GM19463 (cell line): ENCODE results near the gene AAR2.

Experiments
- ATAC-seq: cut with Tn5 transposase; IDR thresholded peaks from one replicate; pipeline ENCODE4 v1.9.1; 2021; ENCODE audit warnings: mild to moderate bottlenecking, moderate library complexity; ENCODE audit not compliant: unreplicated experiment

Gene AAR2

GRCh38 chr20:36275441-36276189 is 39.3 kb downstream of the AAR2 start:
- ATAC-seq = no peak

GRCh38 chr20:36277546-36277945 is 41.3 kb downstream of the AAR2 start:
- ATAC-seq = no peak

- ATAC-seq = no peak
Measured at GRCh38 chr20:36279362-36279761, 43.1 kb downstream of the AAR2 start.

GRCh38 chr20:36279776-36280175 is 43.5 kb downstream of the AAR2 start:
- ATAC-seq = no peak

- ATAC-seq = no peak
Measured at GRCh38 chr20:36281785-36282380, 45.6 kb downstream of the AAR2 start.

GRCh38 chr20:36284751-36285150 is 48.5 kb downstream of the AAR2 start:
- ATAC-seq = no peak

DNA sequence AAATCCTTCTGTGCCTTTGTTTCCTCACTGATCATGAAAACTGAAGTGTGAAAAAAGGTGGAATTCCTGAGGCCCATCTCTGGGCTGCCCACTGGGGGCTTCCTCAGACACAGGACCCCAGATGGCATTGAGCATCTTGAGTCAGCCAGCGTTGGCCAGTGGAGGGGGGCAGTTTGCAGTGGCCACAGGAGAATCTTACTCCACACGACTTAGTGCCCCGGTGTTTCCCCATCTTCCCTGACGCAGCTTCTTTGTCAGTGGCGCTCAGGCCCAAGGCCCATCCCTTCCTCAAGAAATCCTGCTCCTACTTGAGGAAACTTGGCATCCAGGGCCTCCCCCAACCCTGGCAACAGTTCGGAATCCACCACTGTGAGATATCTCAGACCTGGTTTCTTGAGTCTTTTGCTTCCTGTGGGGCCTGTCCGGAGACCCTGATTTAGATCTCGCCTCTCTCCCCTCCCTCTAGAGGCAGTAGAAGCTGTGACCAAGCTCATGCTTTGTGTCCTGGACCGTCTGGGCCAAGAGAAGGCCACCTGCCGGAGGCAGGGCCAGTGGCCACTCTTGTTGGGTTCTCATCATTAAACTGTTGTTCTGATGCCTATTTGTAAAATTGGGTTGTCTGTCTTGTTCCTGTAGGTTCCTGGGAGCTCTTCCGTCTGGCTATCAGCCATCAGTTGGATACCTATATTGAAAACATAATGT is 49.6 kb downstream of the AAR2 start:
- ATAC-seq = no peak

GRCh38 chr20:36297656-36298055 is 61.4 kb downstream of the AAR2 start:
- no peak for ATAC-seq

GRCh38 chr20:36298061-36298460 is 61.8 kb downstream of the AAR2 start:
- ATAC-seq = no peak

DNA sequence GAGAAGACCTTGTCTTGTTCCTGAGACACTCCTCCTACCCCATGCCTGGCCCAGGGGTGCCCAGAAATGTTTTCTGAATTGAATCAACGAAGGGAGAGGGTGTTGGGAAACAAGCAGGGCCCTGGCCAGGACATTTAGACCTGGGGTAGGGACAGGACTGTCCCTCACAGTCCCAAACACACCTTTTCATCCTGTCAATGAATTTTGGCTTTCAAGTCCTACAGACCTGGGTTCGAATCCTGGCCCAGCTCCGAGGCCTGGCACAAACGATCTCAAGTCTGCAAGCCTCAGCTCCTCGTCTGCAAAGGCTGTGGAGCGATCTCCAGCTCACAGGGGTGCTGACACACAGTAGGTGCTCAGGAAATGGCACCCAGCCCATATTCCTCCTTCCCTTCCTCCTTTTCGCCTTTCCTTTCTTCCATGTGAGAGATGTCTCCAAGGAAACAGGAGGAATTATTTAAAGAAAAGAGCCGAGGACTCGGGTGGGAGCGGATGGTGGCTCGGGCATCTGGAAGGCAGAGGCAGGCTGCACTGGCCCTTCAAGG is 62.6 kb downstream of the AAR2 start:
- no peak for ATAC-seq

- no peak for ATAC-seq
Measured at GRCh38 chr20:36299459-36299858, 63.2 kb downstream of the AAR2 start.

- ATAC-seq = no peak
Measured at GRCh38 chr20:36301359-36302119, 65.3 kb downstream of the AAR2 start.

DNA sequence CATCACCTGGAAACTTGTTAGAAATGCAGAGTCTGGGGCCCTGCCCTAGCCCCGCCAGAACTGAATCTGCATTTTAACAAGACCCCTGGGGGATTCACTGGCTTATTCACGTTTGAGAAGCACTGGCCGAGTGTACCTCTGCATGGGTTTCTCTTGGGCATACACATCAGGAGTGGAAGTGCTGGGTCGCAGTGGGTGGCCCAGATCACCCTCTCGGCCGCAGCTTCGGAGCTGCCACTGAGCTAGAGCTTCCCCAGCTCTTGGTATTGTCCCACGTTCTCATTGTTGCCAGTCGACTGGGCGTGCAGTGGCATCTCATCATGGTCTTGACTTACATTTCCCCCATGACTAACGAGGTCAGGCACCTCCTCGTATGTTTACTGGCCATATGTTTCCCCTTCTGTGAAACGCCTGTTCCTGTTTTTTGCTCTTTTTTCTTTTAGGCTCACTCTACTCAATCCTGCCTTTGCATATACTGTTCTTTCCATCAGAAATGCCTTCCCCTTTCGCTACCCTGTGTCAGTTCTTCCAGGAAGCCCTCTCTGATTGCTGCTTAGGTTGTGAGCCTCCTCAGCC is 66.8 kb downstream of the AAR2 start:
- no peak for ATAC-seq

DNA sequence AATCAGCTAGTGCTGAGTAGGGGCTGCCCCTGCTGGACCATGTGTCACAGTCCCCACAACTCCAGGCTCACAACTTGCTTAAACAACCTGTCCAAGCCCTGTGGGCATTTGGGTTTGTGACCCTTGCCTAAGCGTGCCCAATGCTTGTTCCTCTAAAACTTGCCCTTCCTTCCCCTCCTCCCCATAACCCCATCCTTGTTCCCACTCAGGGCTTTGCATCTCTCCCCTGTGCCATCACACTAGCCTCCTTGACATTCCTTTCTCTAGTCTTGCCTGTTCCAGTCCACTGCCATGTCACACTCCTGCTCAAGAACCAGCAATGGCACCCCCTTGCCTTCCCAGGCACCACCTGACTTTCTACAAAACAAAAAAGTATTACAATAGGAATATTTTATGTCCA is 67.6 kb downstream of the AAR2 start:
- no peak for ATAC-seq

DNA sequence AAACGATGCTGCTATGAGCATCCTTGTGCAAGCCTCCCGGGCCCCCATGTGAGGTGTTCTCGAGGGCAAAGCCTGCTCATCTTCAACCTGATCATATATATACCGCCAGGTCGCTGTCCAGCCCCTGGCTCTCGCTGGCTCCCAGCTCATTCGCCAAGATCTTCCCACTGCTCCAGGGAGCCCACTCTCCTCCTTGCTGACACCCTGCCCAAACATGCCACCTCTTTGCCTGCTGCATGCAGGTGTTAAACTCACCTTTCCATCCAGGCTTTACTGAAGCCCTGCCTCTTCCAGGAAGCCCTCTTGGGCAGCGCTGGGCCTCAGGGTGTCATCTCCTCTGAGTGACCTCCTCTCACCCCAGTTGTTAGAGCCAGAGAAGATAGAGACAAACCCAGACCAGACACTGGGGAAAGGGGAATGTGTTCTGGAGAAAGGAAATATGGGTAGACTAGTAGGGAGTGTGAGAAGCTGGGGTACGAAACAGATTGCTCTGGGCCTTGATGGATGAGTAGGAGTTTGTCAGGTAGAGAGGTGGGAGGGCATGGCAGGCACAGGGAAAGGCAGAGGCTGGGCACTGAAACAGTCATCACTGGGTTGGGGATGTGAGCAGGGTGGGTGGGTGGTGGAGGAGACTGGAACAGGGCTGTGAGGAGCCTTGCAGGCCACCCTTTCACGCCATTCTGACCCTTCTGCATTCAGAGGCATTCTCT is 68.7 kb downstream of the AAR2 start:
- no peak for ATAC-seq

GRCh38 chr20:36305602-36306551 is 69.6 kb downstream of the AAR2 start, which contains the start of gene DLGAP4:
TSS of gene DLGAP4 (plus strand) at chr20:36306339. CDS start at chr20:36431718, 125,379 bp downstream.
- no peak for ATAC-seq
